ENCODE data around the gene KDM4C. TPM values are rescaled to one million over a fixed set of nuclear protein-coding genes. Genes with fewer than 3 reads are reported as not detected.

The KDM4C gene
- total RNA-seq, 1 donor from 2014 or later: 16.5 TPM

DNA sequence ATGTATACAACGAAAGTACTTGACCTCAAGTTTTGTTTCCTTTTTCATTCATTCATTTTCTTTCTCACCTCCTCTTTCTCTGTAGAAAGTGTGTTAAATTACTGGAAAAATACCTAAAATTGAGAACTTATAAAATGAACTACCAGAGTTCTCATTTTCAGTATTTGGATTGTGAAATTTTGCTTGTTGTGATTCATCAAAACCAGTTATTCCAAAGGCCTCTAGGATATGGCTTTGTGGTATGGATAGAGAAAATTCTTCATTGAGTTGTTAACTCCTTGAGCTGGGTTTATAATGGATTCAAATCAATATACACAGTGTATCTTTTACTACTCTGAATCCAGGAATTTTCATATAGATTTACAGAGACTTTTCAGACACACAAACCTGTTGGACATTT is 287.6 kb downstream of the KDM4C start:
- no peak for DNase-seq (ENCODE audit: low read depth)
- H3K4me3 ChIP-seq (ENCODE audit: low read depth, low read length): no peak overlapping the region
- TF ChIP-seq CTCF (conservative IDR thresholded peaks at IDR 0.05; ENCODE audit: low read depth, low read length): no peak

GRCh38 chr9:7051711-7052110 is 293.9 kb downstream of the KDM4C start:
- no peak overlapping the region for H3K4me3 ChIP-seq (ENCODE audit: low read depth, low read length)
- no peak for TF ChIP-seq CTCF (conservative IDR thresholded peaks at IDR 0.05; ENCODE audit: low read depth, low read length)

DNA sequence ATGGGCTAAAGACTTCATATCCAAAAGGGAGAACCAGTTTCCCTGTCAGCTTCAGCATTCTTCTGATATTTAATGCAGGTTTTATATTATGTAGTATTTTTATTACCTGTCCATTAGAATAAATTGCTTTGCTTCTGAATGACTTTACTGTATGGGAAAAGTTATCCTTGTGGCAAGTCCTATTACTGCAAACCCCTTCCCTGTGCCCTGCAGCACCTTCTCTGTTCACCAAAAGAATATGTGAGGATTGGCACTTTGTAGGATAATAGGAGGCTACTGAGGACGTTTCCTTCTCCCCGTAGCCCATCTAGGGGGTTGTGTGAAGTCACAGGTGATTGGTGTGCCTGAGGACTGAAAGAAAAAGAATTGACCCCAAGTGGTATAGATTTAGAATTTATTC is 296.1 kb downstream of the KDM4C start:
- H3K4me3 ChIP-seq (ENCODE audit: low read depth, low read length): no peak overlapping the region
- no peak for DNase-seq (ENCODE audit: low read depth)
- no peak for TF ChIP-seq CTCF (conservative IDR thresholded peaks at IDR 0.05; ENCODE audit: low read depth, low read length)

More at GRCh38 chr9:7051711-7052110, 293.9 kb downstream of the KDM4C start:
- DNase-seq (ENCODE audit: low read depth): no peak

DNA sequence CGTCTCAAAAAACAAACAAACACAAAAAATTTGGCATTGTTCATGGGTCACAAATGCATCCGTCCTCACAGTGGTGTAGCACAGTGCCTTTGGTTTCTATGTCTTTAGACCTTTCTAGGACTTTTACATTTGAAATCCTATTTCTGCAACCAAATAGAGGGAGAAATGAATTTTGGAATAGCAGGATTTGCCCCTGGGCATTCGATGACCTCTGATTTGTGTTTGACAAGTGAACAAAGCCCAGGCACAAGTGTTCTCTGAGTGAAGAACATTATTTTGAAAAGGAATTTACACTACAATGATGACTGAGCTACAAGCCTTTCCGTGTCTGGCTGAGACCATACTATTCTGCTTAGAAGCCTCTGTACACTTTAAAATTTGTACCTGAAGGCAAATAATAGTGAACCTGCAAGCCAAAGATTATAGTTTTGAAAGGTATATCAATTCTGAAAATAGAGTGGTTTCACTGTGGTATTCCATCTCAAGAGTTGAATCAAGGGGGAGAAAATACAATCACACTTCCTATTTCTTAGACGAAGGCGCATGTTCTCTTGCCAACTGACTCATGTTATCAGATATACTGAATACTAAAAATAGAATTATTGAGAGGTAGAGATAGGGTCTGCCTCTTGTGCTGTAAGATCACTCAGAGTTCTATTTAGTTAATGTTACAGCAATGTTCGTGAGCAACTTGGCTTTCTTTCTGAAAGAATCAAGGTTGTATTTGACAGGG is 297.6 kb downstream of the KDM4C start:
- no peak for DNase-seq (ENCODE audit: low read depth)
- H3K4me3 ChIP-seq (ENCODE audit: low read depth, low read length): no peak overlapping the region
- TF ChIP-seq CTCF (conservative IDR thresholded peaks at IDR 0.05; ENCODE audit: low read depth, low read length): no peak

DNA sequence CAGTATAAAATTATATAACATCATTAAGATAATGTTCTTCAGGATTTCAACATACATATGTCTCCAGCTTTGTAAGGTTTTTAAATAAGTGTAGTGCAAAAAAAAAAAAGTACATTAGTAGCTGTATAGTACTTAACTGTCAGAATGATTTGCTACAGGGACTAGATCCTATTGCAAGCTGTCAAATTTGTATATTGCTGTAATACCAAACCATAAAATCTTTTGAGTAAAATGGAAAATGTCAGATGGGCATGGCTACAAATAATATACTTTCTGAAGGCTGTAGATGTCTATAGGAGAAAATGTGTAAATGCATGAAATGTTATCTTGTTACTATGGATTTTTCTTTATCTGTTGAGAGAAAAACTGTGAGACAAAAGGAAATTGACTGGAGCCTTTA is 298.5 kb downstream of the KDM4C start:
- TF ChIP-seq CTCF (conservative IDR thresholded peaks at IDR 0.05; ENCODE audit: low read depth, low read length): no peak
- no peak overlapping the region for H3K4me3 ChIP-seq (ENCODE audit: low read depth, low read length)
- no peak for DNase-seq (ENCODE audit: low read depth)

DNA sequence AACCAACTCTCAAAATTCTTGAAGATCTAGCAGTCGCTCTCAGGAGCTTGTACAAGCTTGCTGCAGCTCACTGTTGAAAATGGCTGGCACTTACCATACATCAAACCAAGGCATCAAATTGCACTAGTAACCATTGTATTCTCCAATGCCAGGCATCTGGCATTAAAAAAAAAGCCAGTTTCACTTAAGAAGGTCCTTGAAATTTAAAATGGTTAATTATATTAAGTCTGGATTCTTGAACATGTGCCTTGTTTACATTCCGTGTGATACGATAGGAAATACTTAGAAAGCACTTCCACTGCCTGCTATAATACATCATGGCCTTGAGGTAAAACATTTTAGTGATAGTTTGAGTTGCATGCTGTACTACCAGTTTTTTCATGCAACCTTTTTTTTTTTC is 300.7 kb downstream of the KDM4C start:
- H3K4me3 ChIP-seq (ENCODE audit: low read depth, low read length): no peak overlapping the region
- DNase-seq (ENCODE audit: low read depth): no peak

More for the DNA sequence above, 300.7 kb downstream of the KDM4C start:
- TF ChIP-seq CTCF (conservative IDR thresholded peaks at IDR 0.05; ENCODE audit: low read depth, low read length): no peak
